Measurements from ENCODE around the gene TTC12. TPM values are rescaled to one million over a fixed set of nuclear protein-coding genes. Genes with fewer than 3 reads are reported as not detected.

Gene TTC12
- total and polyA plus RNA-seq, 9 of the 15 experiments (the other 6 are each of a cell fraction or from before 2014, with no cell fraction given), result 5.1 to 19.9 (median 13.4) TPM

DNA sequence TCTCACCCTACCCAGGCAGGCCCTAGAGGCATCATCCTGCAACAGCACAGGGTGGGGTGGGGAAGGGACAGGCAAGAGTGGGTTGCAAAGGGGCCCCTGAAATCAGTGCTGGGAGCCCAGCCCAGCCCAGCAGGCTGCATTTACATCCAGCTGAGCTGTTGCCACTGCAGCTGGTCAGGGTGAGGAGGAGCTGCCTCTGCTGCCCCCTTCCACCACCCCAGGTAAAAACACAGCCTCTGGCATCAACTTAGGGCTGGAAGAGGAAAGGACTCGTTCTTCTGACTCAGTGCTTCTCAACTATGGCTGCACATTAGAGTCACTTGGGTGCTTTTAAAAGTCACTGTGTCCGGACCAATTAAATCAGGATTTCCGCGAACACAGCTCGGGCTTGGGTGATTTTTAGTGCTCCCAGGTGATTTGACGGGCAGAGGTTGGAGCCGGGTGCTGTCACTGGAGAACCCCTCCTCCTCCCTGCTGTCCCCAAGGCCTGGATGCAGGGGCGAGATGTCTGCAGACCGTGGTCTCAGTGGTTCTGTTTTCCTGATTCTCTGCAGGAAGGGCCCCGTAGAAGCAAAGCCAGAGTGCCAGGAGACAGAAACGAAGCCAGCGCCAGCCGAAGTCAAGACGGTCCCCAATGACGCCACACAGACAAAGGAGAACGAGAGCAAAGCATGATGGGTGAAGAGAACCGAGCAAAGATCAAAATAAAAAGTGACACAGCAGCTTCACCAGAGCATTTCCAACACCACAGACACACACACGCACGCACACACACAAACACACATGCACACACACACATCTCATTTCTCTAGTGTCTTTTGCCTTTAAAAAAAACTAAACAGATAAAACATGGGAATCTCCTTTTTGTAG, 39.4 kb upstream of the TTC12 start:
- WGBS (ENCODE audit: insufficient coverage, low coverage, missing lambda C conversion rate), result 3% methylated on average over 17 of the region's 19 CpGs
- FAIRE-seq, result no peak
- intact Hi-C loops (cut with micrococcal nuclease), result no loop called here

More for the DNA sequence above, 39.4 kb upstream of the TTC12 start:
- no peaks in the 10 kb centered on the region for H3K79me2 ChIP-seq (ENCODE audit: control insufficient read depth, insufficient read depth, low read length)
- POLR2A ChIA-PET, result interaction anchor here (0.6 to 0.7 kb wide), 2 partner anchors 73 to 718 kb away, joined by 4 read pairs; no protein-coding TSS in a partner anchor
- peak overlapping the region in 1 of 2 experiments; percentile 35; a peak in 1 of 4 replicates for H3K9ac ChIP-seq (ENCODE audit: insufficient read depth in 1 of 2, low read depth in 2 of 2, low read length in 2 of 2)
- CTCF ChIA-PET (ENCODE audit: low intra/inter-chr PET ratio), result no interaction called here
- DNase-seq (ENCODE audit: extremely low read depth in 1 of 4, low spot score in 3 of 4), result peak in 1 of 4 experiments; percentile 14
- no peaks in the 10 kb centered on the region for H3K36me3 ChIP-seq (ENCODE audit: control insufficient read depth, insufficient read depth, low read length)
- H4K20me1 ChIP-seq (replicated peaks; ENCODE audit: control insufficient read depth, insufficient read depth, low read length), result no peaks in the 10 kb centered on the region
- H2AFZ ChIP-seq (ENCODE audit: low read depth, low read length), result peak overlapping the region; percentile 68
- H3K27ac ChIP-seq (ENCODE audit: extremely low read depth, low read depth, low read length), result no peak overlapping the region
- no peak for TF ChIP-seq CXXC5 (CRISPR knock-in tag; IDR thresholded peaks at IDR 0.05)
- TF ChIP-seq ZNF174 (CRISPR knock-in tag; IDR thresholded peaks at IDR 0.05), result no peak
- TF ChIP-seq CTCF (IDR thresholded peaks at IDR 0.05 in 2 of 3, conservative IDR thresholded peaks at IDR 0.05 in 1 of 3; ENCODE audit: insufficient read depth in 2 of 3, low read depth in 1 of 3, low read length in 3 of 3), result peak in 2 of 3 experiments; percentile 21 to 27; a peak in 1 of 6 replicates
- 0 out of 2 replicates have a peak, but pooled peaks have one; percentile 28 for TF ChIP-seq RNF2 (IDR thresholded peaks at IDR 0.05)
- no peak for TF ChIP-seq ZNF583 (CRISPR knock-in tag; IDR thresholded peaks at IDR 0.05)
- TF ChIP-seq RAD21 (CRISPR knock-in tag; conservative IDR thresholded peaks at IDR 0.05 in 1 of 2, IDR thresholded peaks at IDR 0.05 in 1 of 2), result 0 out of 4 replicates have a peak, but pooled peaks of 1 of the 2 experiments have one; percentile 8
- no peak for TF ChIP-seq FOXJ2 (tag; IDR thresholded peaks at IDR 0.05)
- TF ChIP-seq BRD4 (IDR thresholded peaks at IDR 0.05), result no peak
- TF ChIP-seq CCAR2 (IDR thresholded peaks at IDR 0.05; ENCODE audit: low read depth, low read length), result no peak
- 0 out of 2 replicates have a peak, but pooled peaks have one; percentile 20 for TF ChIP-seq PKNOX1 (IDR thresholded peaks at IDR 0.05)
- no peak for TF ChIP-seq GTF2E2 (tag; IDR thresholded peaks at IDR 0.05)
- TF ChIP-seq NFE2L1 (tag; IDR thresholded peaks at IDR 0.05; ENCODE audit: borderline replicate concordance, low read depth), result 0 out of 2 replicates have a peak, but pooled peaks have one; percentile 14
- no peak for TF ChIP-seq GABPA (tag; conservative IDR thresholded peaks at IDR 0.05; ENCODE audit: low read depth)
- H3K27me3 ChIP-seq (ENCODE audit: control insufficient read depth in 2 of 2, insufficient read depth in 2 of 2, low read length in 2 of 2), result peaks cover 37 to 58% of the 10 kb centered on the region in 2 experiments
- no peaks in the 10 kb centered on the region for H3K4me1 ChIP-seq (replicated peaks in 1 of 2; ENCODE audit: control insufficient read depth in 2 of 2, insufficient read depth in 2 of 2, low read length in 2 of 2)
- no TSS peak for BruUV-seq (replicated peaks)
- H3K9me3 ChIP-seq (replicated peaks; ENCODE audit: control insufficient read depth, insufficient read depth, low read depth, low read length), result no peaks in the 10 kb centered on the region
- peak overlapping the region; percentile 13; the same call in 1 of the 2 replicates for H3K4me3 ChIP-seq
- no peaks in the 10 kb centered on the region for H3K9me1 ChIP-seq (ENCODE audit: control insufficient read depth, insufficient read depth, low read length)
- peak; percentile 56 for ATAC-seq
- in situ Hi-C loops (cut with MboI), result no loop called here
- H3K4me2 ChIP-seq (ENCODE audit: insufficient read depth, low read length), result peak overlapping the region; percentile 55
